Nephron (organoid): Measurements from ENCODE around the gene SGCE.

Experiments
- H3K27ac Mint-ChIP-seq, 3 experiments: 2 replicates each; pipeline ENCODE4 v1.8.0; 2020; ENCODE audit warnings: mixed read lengths in 3 of 3, mild to moderate bottlenecking in 2 of 3, moderate library complexity in 1 of 3
- H3K27me3 Mint-ChIP-seq: 2 replicates; pipeline ENCODE4 v1.8.0; 2021; ENCODE audit warnings: low read depth, mild to moderate bottlenecking, moderate library complexity, mixed read lengths
- H3K36me3 Mint-ChIP-seq: 2 replicates; pipeline ENCODE4 v1.8.0; 2020; ENCODE audit warnings: low read depth, mixed read lengths
- H3K4me1 Mint-ChIP-seq: 2 replicates; pipeline ENCODE4 v1.8.0; 2020; ENCODE audit warnings: mixed read lengths
- H3K4me3 Mint-ChIP-seq, 3 experiments: 2 replicates each; pipeline ENCODE4 v1.8.0; 2020; ENCODE audit warnings: mild to moderate bottlenecking in 3 of 3, mixed read lengths in 3 of 3, moderate library complexity in 2 of 3
- H3K9me3 Mint-ChIP-seq: 2 replicates; pipeline ENCODE4 v1.8.0; 2020; ENCODE audit warnings: mixed read lengths
- CTCF ChIP-seq, 3 experiments: fragments of 200-600 bp; sonication (generic); IDR thresholded peaks; one replicate each; pipeline ENCODE4 v1.5.0; 2021; ENCODE audit warnings: antibody characterized with exemption in 3 of 3; ENCODE audit not compliant: unreplicated experiment in 3 of 3

The SGCE gene

GRCh38 chr7:94600267-94600666, 55.7 kb downstream of the SGCE start:
- H3K27ac Mint-ChIP-seq: no peak overlapping the region
- no peaks in the 10 kb centered on the region for H3K9me3 Mint-ChIP-seq
- peaks cover 7% of the 10 kb centered on the region for H3K4me1 Mint-ChIP-seq
- no peak for TF ChIP-seq CTCF (IDR thresholded peaks at IDR 0.05; ENCODE audit: unreplicated experiment in 3 of 3)
- no peak overlapping the region for H3K4me3 Mint-ChIP-seq
- peaks cover 50% of the 10 kb centered on the region for H3K36me3 Mint-ChIP-seq
- H3K27me3 Mint-ChIP-seq: no peaks in the 10 kb centered on the region

GRCh38 chr7:94595717-94596116, 60.2 kb downstream of the SGCE start:
- no peaks in the 10 kb centered on the region for H3K9me3 Mint-ChIP-seq
- no peak overlapping the region for H3K27ac Mint-ChIP-seq
- H3K36me3 Mint-ChIP-seq: peaks cover 45% of the 10 kb centered on the region
- no peaks in the 10 kb centered on the region for H3K4me1 Mint-ChIP-seq
- no peaks in the 10 kb centered on the region for H3K27me3 Mint-ChIP-seq
- no peak overlapping the region for H3K4me3 Mint-ChIP-seq
- TF ChIP-seq CTCF (IDR thresholded peaks at IDR 0.05; ENCODE audit: unreplicated experiment in 3 of 3): no peak

- Mint-ChIP-seq H3K4me1 (no peaks in the 10 kb centered on the region), H3K36me3 (peaks cover 50% of the 10 kb centered on the region), H3K9me3 (no peaks in the 10 kb centered on the region), H3K4me3 (no peak overlapping the region), H3K27ac (no peak overlapping the region), H3K27me3 (no peaks in the 10 kb centered on the region)
- TF ChIP-seq CTCF (IDR thresholded peaks at IDR 0.05; ENCODE audit: unreplicated experiment in 3 of 3): no peak
Measured at GRCh38 chr7:94594882-94595281, 61.1 kb downstream of the SGCE start.

GRCh38 chr7:94591176-94591575, 64.8 kb downstream of the SGCE start:
- Mint-ChIP-seq H3K9me3 (peaks cover 3% of the 10 kb centered on the region), H3K4me3 (no peak overlapping the region), H3K27ac (peak overlapping the region in 1 of 3 experiments; percentile 1), H3K27me3 (no peaks in the 10 kb centered on the region), H3K4me1 (no peaks in the 10 kb centered on the region), H3K36me3 (peaks cover 53% of the 10 kb centered on the region)
- no peak for TF ChIP-seq CTCF (IDR thresholded peaks at IDR 0.05; ENCODE audit: unreplicated experiment in 3 of 3)

GRCh38 chr7:94590526-94591162, 65.3 kb downstream of the SGCE start:
- Mint-ChIP-seq H3K4me1 (no peaks in the 10 kb centered on the region), H3K27ac (peak overlapping the region in 1 of 3 experiments; percentile 18), H3K27me3 (no peaks in the 10 kb centered on the region), H3K4me3 (no peak overlapping the region), H3K36me3 (peaks cover 53% of the 10 kb centered on the region), H3K9me3 (peaks cover 3% of the 10 kb centered on the region)
- no peak for TF ChIP-seq CTCF (IDR thresholded peaks at IDR 0.05; ENCODE audit: unreplicated experiment in 3 of 3)

- peaks cover 55% of the 10 kb centered on the region for H3K36me3 Mint-ChIP-seq
- H3K27ac Mint-ChIP-seq: no peak overlapping the region
Measured at GRCh38 chr7:94588075-94588474, 67.9 kb downstream of the SGCE start.

More at GRCh38 chr7:94588075-94588474, 67.9 kb downstream of the SGCE start:
- Mint-ChIP-seq H3K4me1 (no peaks in the 10 kb centered on the region), H3K4me3 (no peak overlapping the region), H3K27me3 (no peaks in the 10 kb centered on the region), H3K9me3 (peaks cover 3% of the 10 kb centered on the region)
- no peak for TF ChIP-seq CTCF (IDR thresholded peaks at IDR 0.05; ENCODE audit: unreplicated experiment in 3 of 3)
